GM15510 (cell line): ENCODE data around the gene C10orf90.

Source experiments
- POLR2A ChIP-seq: IDR thresholded peaks from 3 replicates; pipeline ENCODE4 v1.6.1; 2011; ENCODE audit warnings: borderline replicate concordance; ENCODE audit not compliant: insufficient read length; ENCODE audit errors: extremely low read depth

The C10orf90 gene

DNA sequence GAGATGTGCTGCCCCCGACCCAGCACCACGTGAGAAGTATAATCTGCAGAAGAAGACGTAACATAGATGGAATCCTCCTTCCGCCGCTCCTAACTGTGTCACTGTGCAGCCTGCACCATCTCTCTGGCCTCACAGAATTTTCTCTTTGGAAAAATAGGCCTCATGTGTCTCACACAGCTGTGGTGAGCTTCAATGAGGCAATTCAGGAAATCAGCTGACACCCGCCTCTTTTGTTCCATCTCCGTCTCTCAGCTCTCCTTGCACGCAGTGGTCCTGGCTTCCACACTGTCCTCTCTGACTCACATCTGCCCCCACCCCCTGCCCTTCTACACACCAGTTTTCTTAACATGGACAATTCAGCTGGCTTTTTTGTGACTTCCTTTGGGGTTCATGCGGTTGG lies 7.2 kb downstream of the C10orf90 start:
- no peak for TF ChIP-seq POLR2A

DNA sequence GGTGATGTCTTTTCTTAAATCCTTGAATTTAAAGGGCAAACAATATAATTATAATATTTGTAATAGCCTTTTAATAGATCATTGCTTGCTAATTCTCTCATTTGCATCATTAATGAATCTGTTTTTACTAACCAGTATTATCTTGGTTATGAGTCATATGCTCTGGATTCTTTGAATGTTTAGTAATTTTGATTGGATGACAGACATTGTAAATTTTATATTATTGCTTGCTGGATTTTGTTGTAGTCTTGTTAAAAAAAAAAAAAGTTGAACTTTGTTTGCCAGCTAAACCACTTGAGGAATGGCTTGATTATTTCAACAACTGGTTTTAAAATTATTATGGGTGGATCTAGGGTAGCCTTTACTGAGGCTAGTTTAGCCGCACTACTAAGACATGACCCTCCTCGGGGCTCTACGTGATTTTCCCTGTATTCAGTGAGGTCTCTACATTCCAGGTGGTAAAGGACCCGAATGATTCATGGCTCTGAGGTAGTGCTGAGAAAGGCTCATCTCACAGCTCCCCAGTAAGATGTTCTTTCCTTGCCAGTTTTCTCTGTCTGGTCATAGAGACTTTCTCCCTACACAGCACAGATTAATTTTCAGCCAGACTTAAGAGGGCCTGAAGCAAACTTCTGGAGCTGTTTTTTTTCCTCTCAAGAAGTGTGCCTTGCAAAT lies 8.5 kb downstream of the C10orf90 start:
- TF ChIP-seq POLR2A: no peak

- TF ChIP-seq POLR2A: no peak
These were observed 9.1 kb downstream of the C10orf90 start for GRCh38 chr10:126661356-126661755.

GRCh38 chr10:126659750-126660149 lies 10.7 kb downstream of the C10orf90 start:
- TF ChIP-seq POLR2A: no peak

DNA sequence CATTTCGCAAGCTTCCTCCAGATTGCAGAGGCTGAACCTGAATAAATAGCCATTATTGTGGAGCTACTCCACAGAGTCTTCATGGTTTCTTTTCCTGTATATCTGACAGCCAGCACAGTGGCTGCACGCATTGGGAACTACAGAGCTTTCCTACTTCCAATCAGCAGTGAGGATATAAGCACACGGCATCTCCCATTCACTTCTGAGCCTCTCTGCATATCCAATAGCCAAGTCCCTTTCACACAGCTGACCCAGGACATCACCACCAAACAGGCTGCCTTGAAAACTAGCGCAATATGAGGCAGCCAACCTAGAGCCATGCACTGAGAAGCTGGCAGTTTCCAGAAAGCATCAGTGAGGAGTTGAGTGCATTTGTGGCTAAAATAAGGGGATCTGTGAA lies 11.6 kb downstream of the C10orf90 start:
- TF ChIP-seq POLR2A: no peak

GRCh38 chr10:126654579-126654978 lies 15.9 kb downstream of the C10orf90 start:
- no peak for TF ChIP-seq POLR2A

- no peak for TF ChIP-seq POLR2A
These were observed 19.0 kb downstream of the C10orf90 start for GRCh38 chr10:126651467-126651866.

DNA sequence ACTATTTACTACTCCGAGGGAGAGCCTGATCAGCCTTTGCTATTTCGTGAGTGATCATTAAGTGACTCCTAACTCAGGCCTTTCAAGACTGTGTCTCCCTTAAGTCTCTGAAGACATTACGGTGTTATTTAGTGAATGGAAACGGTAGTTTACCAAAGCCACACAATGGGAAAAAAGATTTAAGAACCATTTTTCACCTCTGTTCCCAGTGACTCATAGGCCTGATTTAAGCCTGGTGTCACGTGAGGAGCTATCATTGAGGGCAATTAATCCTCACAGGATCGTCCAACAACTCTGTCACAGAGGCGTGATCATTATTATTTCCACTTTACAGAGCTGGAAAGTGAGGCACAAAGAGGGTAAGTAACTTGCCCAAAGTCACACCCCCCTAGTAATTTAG lies 20.3 kb downstream of the C10orf90 start:
- no peak for TF ChIP-seq POLR2A

GRCh38 chr10:126647116-126647515 lies 23.4 kb downstream of the C10orf90 start:
- TF ChIP-seq POLR2A: no peak

GRCh38 chr10:126646110-126646509 lies 24.4 kb downstream of the C10orf90 start:
- TF ChIP-seq POLR2A: no peak

GRCh38 chr10:126640401-126640800 lies 30.1 kb downstream of the C10orf90 start:
- no peak for TF ChIP-seq POLR2A

DNA sequence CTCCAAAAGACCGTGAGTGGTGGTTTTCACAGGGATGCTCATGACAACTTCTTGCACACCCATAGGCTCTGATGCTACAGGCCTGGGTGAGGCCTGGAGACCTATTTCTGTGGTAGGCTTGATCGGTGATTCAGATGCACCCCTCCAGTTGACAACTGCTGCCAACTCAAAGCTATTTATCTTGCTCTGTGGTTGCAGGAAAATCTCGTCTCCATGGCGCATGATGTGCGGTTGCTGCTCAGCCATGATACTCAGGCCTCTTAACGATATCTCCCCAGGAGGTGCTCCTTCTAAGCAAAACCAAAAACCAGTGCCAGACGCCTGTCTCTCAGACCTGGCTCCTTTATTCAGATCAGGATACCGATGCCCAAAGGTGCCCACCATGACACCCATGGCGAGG lies 31.4 kb downstream of the C10orf90 start:
- no peak for TF ChIP-seq POLR2A

GRCh38 chr10:126638542-126638941 lies 32.0 kb downstream of the C10orf90 start:
- TF ChIP-seq POLR2A: no peak

DNA sequence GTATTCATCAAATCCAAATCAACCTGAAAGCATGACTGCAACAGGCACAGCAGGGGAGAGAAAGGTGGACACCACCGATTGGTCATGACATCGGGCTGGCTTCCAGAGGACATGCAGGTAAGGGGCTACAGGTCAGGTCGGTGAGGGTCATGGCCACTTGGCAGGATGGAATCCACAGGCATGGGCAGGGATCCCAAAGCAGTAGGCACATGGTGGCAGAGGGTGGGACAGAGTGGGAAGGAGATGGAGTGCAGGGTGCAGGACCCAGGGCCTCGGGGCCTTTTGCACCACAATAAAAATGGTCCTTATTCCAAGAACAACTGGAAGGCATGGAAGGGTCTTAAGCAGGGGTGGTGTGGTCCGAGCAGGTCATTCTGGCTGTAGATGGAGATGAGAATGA lies 33.0 kb downstream of the C10orf90 start:
- TF ChIP-seq POLR2A: no peak

DNA sequence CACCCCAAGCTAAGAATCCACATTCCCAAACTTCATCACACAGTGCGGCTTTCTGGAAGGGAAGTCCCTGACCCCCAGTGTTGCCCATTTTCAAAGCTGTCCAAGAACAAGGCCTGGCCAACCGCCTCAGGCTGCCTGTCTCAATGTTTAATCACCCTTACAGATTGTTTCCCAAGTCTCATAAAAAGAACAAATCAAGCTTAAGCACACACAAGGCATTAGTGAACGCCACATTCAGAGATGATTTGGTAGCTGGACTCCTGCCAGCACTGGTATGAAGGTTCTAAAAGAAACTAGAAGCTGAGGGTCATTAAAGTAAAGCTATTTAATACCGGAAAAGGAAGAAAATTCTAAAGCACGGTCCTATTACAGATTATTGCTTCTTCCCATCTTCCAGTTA lies 35.6 kb downstream of the C10orf90 start:
- TF ChIP-seq POLR2A: no peak

- TF ChIP-seq POLR2A: no peak
These were observed 36.1 kb downstream of the C10orf90 start for GRCh38 chr10:126634347-126634746.

- TF ChIP-seq POLR2A: no peak
These were observed 37.8 kb downstream of the C10orf90 start for GRCh38 chr10:126632705-126633104.

GRCh38 chr10:126629925-126630624 lies 40.4 kb downstream of the C10orf90 start:
- TF ChIP-seq POLR2A: no peak

DNA sequence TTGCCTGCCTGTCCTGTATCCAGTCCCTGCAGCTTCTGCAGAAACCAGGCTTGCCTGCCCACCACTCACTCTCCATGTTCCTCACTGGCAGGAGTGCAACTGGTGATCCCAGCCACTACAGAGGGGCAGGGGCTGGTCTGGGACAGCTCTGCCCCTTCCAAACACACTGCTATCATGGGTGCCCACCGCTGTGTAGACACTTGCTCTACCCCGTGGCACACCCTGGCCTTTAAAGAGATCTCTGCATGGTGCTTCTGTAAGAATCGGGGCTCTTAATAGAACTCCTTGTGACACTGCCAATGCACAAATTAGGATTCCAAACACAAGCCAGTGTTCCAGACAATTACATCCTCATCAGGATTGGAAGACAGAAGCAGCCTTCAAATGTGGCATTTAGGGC lies 41.7 kb downstream of the C10orf90 start:
- TF ChIP-seq POLR2A: no peak
